ENCODE data around the gene PLAC1. TPM values are rescaled to one million over a fixed set of nuclear protein-coding genes. Genes with fewer than 3 reads are reported as not detected.

Gene PLAC1
- total RNA-seq, 4 donors from 2014 or later: not detected

- no peak for DNase-seq (ENCODE audit: low spot score in 2 of 2)
- TF ChIP-seq POLR2A (IDR thresholded peaks at IDR 0.05) (no peak), POLR2AphosphoS5 (IDR thresholded peaks at IDR 0.05) (no peak), EP300 (IDR thresholded peaks at IDR 0.05) (no peak), CTCF (IDR thresholded peaks at IDR 0.05) (no peak)
- Histone ChIP-seq H3K4me1 (no peaks in the 10 kb centered on the region), H3K27ac (no peak overlapping the region), H3K36me3 (no peaks in the 10 kb centered on the region), H3K9me3 (no peaks in the 10 kb centered on the region), H3K4me3 (no peak overlapping the region), H3K27me3 (no peaks in the 10 kb centered on the region)
- 46% methylated on average over 2 of the region's 2 CpGs for WGBS
These were observed 16.9 kb downstream of the PLAC1 start for GRCh38 chrX:134641346-134641745.

- TF ChIP-seq EP300 (IDR thresholded peaks at IDR 0.05) (no peak), POLR2A (IDR thresholded peaks at IDR 0.05) (no peak), POLR2AphosphoS5 (IDR thresholded peaks at IDR 0.05) (no peak), CTCF (IDR thresholded peaks at IDR 0.05) (no peak)
- Histone ChIP-seq H3K36me3 (no peaks in the 10 kb centered on the region), H3K4me1 (no peaks in the 10 kb centered on the region), H3K27me3 (no peaks in the 10 kb centered on the region), H3K9me3 (no peaks in the 10 kb centered on the region), H3K4me3 (no peak overlapping the region), H3K27ac (no peak overlapping the region)
- no peak for DNase-seq (ENCODE audit: low spot score in 2 of 2)
- WGBS: 83% methylated on average over 4 of the region's 4 CpGs
These were observed 17.4 kb downstream of the PLAC1 start for GRCh38 chrX:134640914-134641313.

- H3K4me1 ChIP-seq: no peaks in the 10 kb centered on the region
- no peaks in the 10 kb centered on the region for H3K27me3 ChIP-seq
- DNase-seq (ENCODE audit: low spot score in 2 of 2): no peak
- H3K9me3 ChIP-seq: no peaks in the 10 kb centered on the region
- no peaks in the 10 kb centered on the region for H3K36me3 ChIP-seq
- H3K4me3 ChIP-seq: no peak overlapping the region
- TF ChIP-seq CTCF (IDR thresholded peaks at IDR 0.05): no peak
- TF ChIP-seq EP300 (IDR thresholded peaks at IDR 0.05): no peak
- no peak for TF ChIP-seq POLR2A (IDR thresholded peaks at IDR 0.05)
- H3K27ac ChIP-seq: no peak overlapping the region
- 76% methylated on average over 5 of the region's 5 CpGs for WGBS
These were observed 21.4 kb downstream of the PLAC1 start for GRCh38 chrX:134636851-134637250.

GRCh38 chrX:134634691-134635090, 23.6 kb downstream of the PLAC1 start:
- TF ChIP-seq POLR2AphosphoS5 (IDR thresholded peaks at IDR 0.05) (no peak), POLR2A (IDR thresholded peaks at IDR 0.05) (no peak), CTCF (IDR thresholded peaks at IDR 0.05) (no peak), EP300 (IDR thresholded peaks at IDR 0.05) (no peak)

GRCh38 chrX:134633832-134634231, 24.4 kb downstream of the PLAC1 start:
- Histone ChIP-seq H3K9me3 (no peaks in the 10 kb centered on the region), H3K27ac (no peak overlapping the region), H3K36me3 (no peaks in the 10 kb centered on the region), H3K4me1 (no peaks in the 10 kb centered on the region), H3K4me3 (no peak overlapping the region), H3K27me3 (no peaks in the 10 kb centered on the region)
- TF ChIP-seq POLR2AphosphoS5 (IDR thresholded peaks at IDR 0.05): no peak
- DNase-seq (ENCODE audit: low spot score in 2 of 2): no peak

More at GRCh38 chrX:134634691-134635090, 23.6 kb downstream of the PLAC1 start:
- Histone ChIP-seq H3K9me3 (no peaks in the 10 kb centered on the region), H3K4me3 (no peak overlapping the region), H3K27me3 (no peaks in the 10 kb centered on the region), H3K36me3 (no peaks in the 10 kb centered on the region), H3K4me1 (no peaks in the 10 kb centered on the region), H3K27ac (no peak overlapping the region)
- 64% methylated on average over 5 of the region's 5 CpGs for WGBS
- DNase-seq (ENCODE audit: low spot score in 2 of 2): no peak

GRCh38 chrX:134633394-134633793, 24.9 kb downstream of the PLAC1 start:
- no peaks in the 10 kb centered on the region for H3K9me3 ChIP-seq
- no peaks in the 10 kb centered on the region for H3K36me3 ChIP-seq
- no peaks in the 10 kb centered on the region for H3K27me3 ChIP-seq
- no peak overlapping the region for H3K4me3 ChIP-seq
- no peak for DNase-seq (ENCODE audit: low spot score in 2 of 2)
- no peak for TF ChIP-seq POLR2A (IDR thresholded peaks at IDR 0.05)
- TF ChIP-seq EP300 (IDR thresholded peaks at IDR 0.05): no peak
- no peak for TF ChIP-seq CTCF (IDR thresholded peaks at IDR 0.05)
- TF ChIP-seq POLR2AphosphoS5 (IDR thresholded peaks at IDR 0.05): no peak
- H3K4me1 ChIP-seq: no peaks in the 10 kb centered on the region
- WGBS: 36% methylated on average over 2 of the region's 2 CpGs
- no peak overlapping the region for H3K27ac ChIP-seq
